Activated T-helper 1 cell treated with anti-CD3 and anti-CD28 coated beads, Interleukin-12 subunit alpha, Interleukin-12 subunit beta, Interleukin-2, Interleukin-4 antibody, amounts not matched to agents 30 ng/mL and 10 ng/mL and 1 ng/mL, durations not matched to agents 14 hours and 24 hours and 36 hours (primary cell): ENCODE measurements around the gene TMPRSS12. TPM values are rescaled to one million over a fixed set of nuclear protein-coding genes. Genes with fewer than 3 reads are reported as not detected.
"Not testable (repeated sequence)": the region's sequence is repeated elsewhere in the genome, so short reads cannot be mapped to it uniquely, and the experiment has no call there.

Source experiments
- DNase-seq: peaks from one replicate; pipeline ENCODE4 v3.0.0; 2021; ENCODE audit warnings: low spot score
- H3K27ac Mint-ChIP-seq: one replicate; pipeline ENCODE4 v1.8.0; 2021; ENCODE audit warnings: mild to moderate bottlenecking, mixed read lengths
- H3K27me3 Mint-ChIP-seq: one replicate; pipeline ENCODE4 v1.8.0; 2022; ENCODE audit warnings: mild to moderate bottlenecking, moderate library complexity, mixed read lengths; ENCODE audit not compliant: insufficient read depth
- H3K36me3 Mint-ChIP-seq: one replicate; pipeline ENCODE4 v1.8.0; 2021; ENCODE audit warnings: low read depth, mixed read lengths
- H3K4me1 Mint-ChIP-seq: one replicate; pipeline ENCODE4 v1.8.0; 2021; ENCODE audit warnings: low read depth, mixed read lengths
- H3K4me3 Mint-ChIP-seq: one replicate; pipeline ENCODE4 v1.8.0; 2021; ENCODE audit warnings: mild to moderate bottlenecking, moderate library complexity, mixed read lengths
- H3K9me3 Mint-ChIP-seq: one replicate; pipeline ENCODE4 v1.8.0; 2021; ENCODE audit warnings: mixed read lengths
- intact Hi-C: fragments of 100-400 bp; cut with micrococcal nuclease; formaldehyde crosslinking; loops from one replicate; pipeline ENCODE4 v1.15.1; 2024
- total RNA-seq: library from RNA; stranded (reverse); gene quantifications from 2 replicates; pipeline ENCODE4 v1.2.3, GENCODE V29; 2022

The TMPRSS12 gene
- total RNA-seq = not detected in 2 replicates

DNA sequence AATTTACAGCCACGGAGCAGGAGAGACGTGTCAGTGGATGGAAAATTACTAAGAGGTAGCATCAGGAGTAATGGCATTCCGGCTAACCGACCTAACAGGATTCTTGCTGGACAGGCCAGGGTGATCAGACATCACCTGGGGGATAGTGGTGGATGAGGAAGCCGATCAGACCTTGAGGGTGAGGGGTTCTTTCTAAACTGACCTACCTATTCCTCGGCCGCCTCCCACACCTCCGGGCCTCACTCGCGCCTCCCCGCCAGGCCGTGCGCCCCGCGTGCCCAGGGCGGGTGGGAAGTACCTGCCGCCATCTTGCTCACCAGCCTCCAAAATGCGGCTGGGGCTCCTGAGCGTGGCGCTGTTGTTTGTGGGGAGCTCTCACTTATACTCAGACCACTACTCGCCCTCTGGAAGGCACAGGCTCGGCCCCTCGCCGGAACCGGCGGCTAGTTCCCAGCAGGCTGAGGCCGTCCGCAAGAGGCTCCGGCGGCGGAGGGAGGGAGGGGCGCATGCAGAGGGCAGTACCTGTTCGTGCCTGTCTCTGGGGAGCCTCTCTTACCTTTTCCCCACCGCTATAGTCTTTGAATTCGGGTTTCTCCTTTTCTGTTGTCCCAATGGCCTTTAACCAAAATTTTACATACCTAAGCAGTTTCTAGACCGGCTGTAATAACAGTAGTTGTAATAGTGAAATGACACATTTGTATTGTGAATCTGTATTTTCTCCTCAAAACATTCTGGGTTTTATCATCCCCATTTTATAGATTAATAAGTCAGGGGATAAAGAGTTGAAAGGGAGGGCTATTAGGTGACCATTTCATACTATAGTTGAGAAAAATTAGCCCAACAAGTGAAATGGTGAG, at the start of gene TMPRSS12:
TMPRSS12 (plus strand) TSS at position 290 of the 857 bp plus-strand sequence; CDS start at position 329, 39 bp downstream.
- intact Hi-C loops = no loop called here
- Mint-ChIP-seq H3K36me3 (no peaks in the 10 kb centered on the region), H3K27ac (no peak within 1 kb of the TSS), H3K4me1 (no peaks in the 10 kb centered on the region), H3K9me3 (peaks cover 21% of the 10 kb centered on the region), H3K4me3 (no peak within 1 kb of the TSS), H3K27me3 (peaks cover 5% of the 10 kb centered on the region)
- no peak for DNase-seq

- Mint-ChIP-seq H3K4me3 (no peak overlapping the region), H3K27me3 (no peaks in the 10 kb centered on the region), H3K36me3 (peaks cover 53% of the 10 kb centered on the region), H3K4me1 (no peaks in the 10 kb centered on the region), H3K27ac (no peak overlapping the region), H3K9me3 (peaks cover 18% of the 10 kb centered on the region)
- no peak for DNase-seq
- intact Hi-C loops = no loop called here
Measured at GRCh38 chr12:50799908-50800307, 42.8 kb upstream of the TMPRSS12 start.

- H3K27me3 Mint-ChIP-seq = no peaks in the 10 kb centered on the region
- no peak overlapping the region for H3K27ac Mint-ChIP-seq
- no peak overlapping the region for H3K4me3 Mint-ChIP-seq
- H3K36me3 Mint-ChIP-seq = peaks cover 30% of the 10 kb centered on the region
- peaks cover 18% of the 10 kb centered on the region for H3K9me3 Mint-ChIP-seq
- no peak for DNase-seq
- intact Hi-C loops = no loop called here
- no peaks in the 10 kb centered on the region for H3K4me1 Mint-ChIP-seq
Measured at GRCh38 chr12:50803230-50803875, 39.4 kb upstream of the TMPRSS12 start.

- DNase-seq = no peak
- H3K27ac Mint-ChIP-seq = no peak overlapping the region
- no peak overlapping the region for H3K4me3 Mint-ChIP-seq
- no peaks in the 10 kb centered on the region for H3K4me1 Mint-ChIP-seq
- intact Hi-C loops = no loop called here
- H3K36me3 Mint-ChIP-seq = peaks cover 17% of the 10 kb centered on the region
- H3K27me3 Mint-ChIP-seq = no peaks in the 10 kb centered on the region
- no peaks in the 10 kb centered on the region for H3K9me3 Mint-ChIP-seq
Measured at GRCh38 chr12:50806176-50806575, 36.5 kb upstream of the TMPRSS12 start.

GRCh38 chr12:50809131-50809530, 33.6 kb upstream of the TMPRSS12 start:
- H3K4me1 Mint-ChIP-seq, H3K4me3 Mint-ChIP-seq, DNase-seq, H3K27me3 Mint-ChIP-seq, H3K27ac Mint-ChIP-seq, intact Hi-C loops, H3K9me3 Mint-ChIP-seq: not testable (repeated sequence)
- peaks cover 24% of the 10 kb centered on the region for H3K36me3 Mint-ChIP-seq

DNA sequence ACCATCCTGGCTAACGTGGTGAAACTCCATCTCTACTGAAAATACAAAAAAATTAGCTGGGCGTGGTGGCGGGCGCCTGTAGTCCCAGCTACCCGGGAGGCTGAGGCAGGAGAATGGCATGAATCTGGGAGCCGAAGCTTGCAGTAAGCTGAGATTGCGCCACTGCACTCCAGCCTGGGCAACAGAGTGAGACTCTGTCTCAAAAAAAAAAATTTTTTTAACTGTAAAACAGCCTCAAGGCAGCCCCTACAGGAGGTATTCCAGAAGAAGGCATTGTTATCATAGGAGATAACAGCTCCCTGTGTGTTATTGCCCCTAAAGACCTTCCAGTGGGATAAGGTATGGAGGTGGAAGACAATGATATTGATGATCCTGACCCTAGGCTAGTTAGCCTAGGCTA, 27.8 kb upstream of the TMPRSS12 start:
- DNase-seq, H3K27me3 Mint-ChIP-seq, H3K4me1 Mint-ChIP-seq, H3K9me3 Mint-ChIP-seq, H3K4me3 Mint-ChIP-seq, H3K27ac Mint-ChIP-seq, intact Hi-C loops: not testable (repeated sequence)
- H3K36me3 Mint-ChIP-seq = peaks cover 36% of the 10 kb centered on the region

GRCh38 chr12:50820177-50820576, 22.5 kb upstream of the TMPRSS12 start:
- H3K4me3 Mint-ChIP-seq = no peak overlapping the region
- H3K27me3 Mint-ChIP-seq = no peaks in the 10 kb centered on the region
- H3K4me1 Mint-ChIP-seq = peaks cover 5% of the 10 kb centered on the region
- intact Hi-C loops = no loop called here
- H3K27ac Mint-ChIP-seq = no peak overlapping the region
- DNase-seq = no peak
- H3K9me3 Mint-ChIP-seq = no peaks in the 10 kb centered on the region
- peaks cover 17% of the 10 kb centered on the region for H3K36me3 Mint-ChIP-seq

DNA sequence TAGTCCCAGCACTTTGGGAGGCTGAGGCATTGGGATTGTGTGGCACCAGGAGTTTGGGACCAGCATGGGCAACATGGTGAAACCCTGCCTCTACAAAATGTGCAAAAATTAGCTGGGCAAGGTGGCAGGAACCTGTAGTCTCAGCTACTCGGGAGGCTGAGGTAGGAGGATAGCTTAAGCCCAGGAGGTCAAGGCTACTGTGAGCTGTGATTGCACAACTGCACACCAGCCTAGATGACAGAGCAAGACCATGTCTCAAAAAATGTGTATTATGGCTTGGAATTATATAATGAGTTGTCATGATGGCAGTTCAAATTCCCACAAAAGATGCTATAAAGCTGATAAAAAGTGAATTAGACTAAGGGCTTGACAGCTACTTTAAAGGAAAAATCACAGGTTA, 20.6 kb upstream of the TMPRSS12 start:
- DNase-seq = no peak
- Mint-ChIP-seq H3K36me3 (peaks cover 5% of the 10 kb centered on the region), H3K4me1 (peaks cover 10% of the 10 kb centered on the region), H3K27ac (no peak overlapping the region), H3K27me3 (no peaks in the 10 kb centered on the region), H3K4me3 (no peak overlapping the region), H3K9me3 (no peaks in the 10 kb centered on the region)
- intact Hi-C loops = no loop called here

GRCh38 chr12:50823724-50824123, 19.0 kb upstream of the TMPRSS12 start:
- H3K27me3 Mint-ChIP-seq, H3K27ac Mint-ChIP-seq, H3K4me3 Mint-ChIP-seq, H3K4me1 Mint-ChIP-seq, DNase-seq, H3K9me3 Mint-ChIP-seq, H3K36me3 Mint-ChIP-seq: not testable (repeated sequence)
- intact Hi-C loops = loop anchor here (2.0 kb wide), 1 partner anchor 155 kb away; no protein-coding TSS in a partner anchor

- no peak overlapping the region for H3K4me3 Mint-ChIP-seq
- no peaks in the 10 kb centered on the region for H3K36me3 Mint-ChIP-seq
- DNase-seq = no peak
- peaks cover 10% of the 10 kb centered on the region for H3K4me1 Mint-ChIP-seq
- H3K27me3 Mint-ChIP-seq = no peaks in the 10 kb centered on the region
- no peaks in the 10 kb centered on the region for H3K9me3 Mint-ChIP-seq
- peak overlapping the region; percentile 69 for H3K27ac Mint-ChIP-seq
- intact Hi-C loops = loop anchor here (1.0 to 5.0 kb wide), 8 partner anchors 48 to 516 kb away; no protein-coding TSS in a partner anchor
Measured at GRCh38 chr12:50824914-50825313, 17.8 kb upstream of the TMPRSS12 start.

GRCh38 chr12:50825372-50825838, 17.3 kb upstream of the TMPRSS12 start:
- Mint-ChIP-seq H3K4me1 (peaks cover 10% of the 10 kb centered on the region), H3K4me3 (no peak overlapping the region), H3K36me3 (no peaks in the 10 kb centered on the region), H3K9me3 (no peaks in the 10 kb centered on the region), H3K27ac (peak overlapping the region; percentile 69), H3K27me3 (no peaks in the 10 kb centered on the region)
- intact Hi-C loops = loop anchor here (1.0 to 5.0 kb wide), 8 partner anchors 48 to 516 kb away; no protein-coding TSS in a partner anchor
- DNase-seq = no peak

GRCh38 chr12:50828121-50828520, 14.6 kb upstream of the TMPRSS12 start:
- DNase-seq = no peak
- Mint-ChIP-seq H3K27ac (no peak overlapping the region), H3K4me1 (peaks cover 10% of the 10 kb centered on the region), H3K4me3 (no peak overlapping the region), H3K36me3 (no peaks in the 10 kb centered on the region), H3K27me3 (no peaks in the 10 kb centered on the region), H3K9me3 (peaks cover 9% of the 10 kb centered on the region)
- intact Hi-C loops = loop anchor here (5.0 kb wide), 1 partner anchor 94 kb away; no protein-coding TSS in a partner anchor

DNA sequence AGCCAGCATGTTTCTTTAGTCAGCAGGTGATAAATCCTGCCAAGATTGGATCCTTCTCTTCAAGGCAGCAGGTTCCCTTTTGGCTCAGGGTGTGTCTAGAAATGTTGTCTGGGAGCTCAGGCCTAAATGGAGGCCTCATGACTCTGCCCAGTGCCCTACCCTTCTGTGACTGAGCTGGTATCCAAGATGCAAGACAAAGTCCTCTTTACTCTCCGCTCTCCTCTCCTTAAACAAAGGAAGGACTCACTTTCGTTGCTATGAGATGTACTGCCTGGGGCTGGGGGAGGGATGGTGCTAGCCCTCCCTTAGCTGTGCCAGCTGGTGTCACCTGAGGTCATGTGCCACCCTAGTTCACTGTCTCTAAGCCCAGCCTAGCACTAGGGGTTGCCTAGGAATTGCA, 13.8 kb upstream of the TMPRSS12 start:
- Mint-ChIP-seq H3K4me3 (no peak overlapping the region), H3K9me3 (peaks cover 17% of the 10 kb centered on the region), H3K27me3 (no peaks in the 10 kb centered on the region), H3K4me1 (peaks cover 10% of the 10 kb centered on the region), H3K36me3 (no peaks in the 10 kb centered on the region), H3K27ac (no peak overlapping the region)
- intact Hi-C loops = loop anchor here (5.0 kb wide), 1 partner anchor 93 kb away; no protein-coding TSS in a partner anchor
- DNase-seq = no peak
